ENCODE measurements around the gene ANKRD23. TPM values are rescaled to one million over a fixed set of nuclear protein-coding genes. Genes with fewer than 3 reads are reported as not detected.

ANKRD23 gene
- total and polyA plus RNA-seq, 2 of the 8 experiments (the other 6 are each of a cell fraction or from before 2014, with no cell fraction given) = 3.4 to 3.5 TPM

DNA sequence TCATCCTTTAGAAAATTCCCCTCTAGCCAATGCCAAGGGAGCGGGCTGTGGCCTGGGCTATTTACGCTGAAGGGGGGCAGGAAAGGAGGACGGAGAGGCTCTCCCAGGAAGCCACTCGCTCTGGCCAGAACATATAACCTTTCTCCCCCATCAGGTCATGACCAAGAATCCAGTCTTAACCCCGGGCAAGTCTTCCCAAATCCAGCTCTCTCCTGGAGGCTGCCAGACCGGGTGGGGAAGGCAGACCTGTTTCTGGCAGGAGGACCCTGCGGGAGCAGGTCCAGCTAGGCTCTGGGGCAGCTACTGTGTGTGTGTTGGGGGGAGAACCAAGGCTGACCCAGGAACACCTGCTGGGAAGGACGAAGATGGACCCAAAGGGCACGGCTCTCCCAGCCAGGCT, 39.5 kb upstream of the ANKRD23 start (continued):
- TF ChIP-seq, protein P1, sequence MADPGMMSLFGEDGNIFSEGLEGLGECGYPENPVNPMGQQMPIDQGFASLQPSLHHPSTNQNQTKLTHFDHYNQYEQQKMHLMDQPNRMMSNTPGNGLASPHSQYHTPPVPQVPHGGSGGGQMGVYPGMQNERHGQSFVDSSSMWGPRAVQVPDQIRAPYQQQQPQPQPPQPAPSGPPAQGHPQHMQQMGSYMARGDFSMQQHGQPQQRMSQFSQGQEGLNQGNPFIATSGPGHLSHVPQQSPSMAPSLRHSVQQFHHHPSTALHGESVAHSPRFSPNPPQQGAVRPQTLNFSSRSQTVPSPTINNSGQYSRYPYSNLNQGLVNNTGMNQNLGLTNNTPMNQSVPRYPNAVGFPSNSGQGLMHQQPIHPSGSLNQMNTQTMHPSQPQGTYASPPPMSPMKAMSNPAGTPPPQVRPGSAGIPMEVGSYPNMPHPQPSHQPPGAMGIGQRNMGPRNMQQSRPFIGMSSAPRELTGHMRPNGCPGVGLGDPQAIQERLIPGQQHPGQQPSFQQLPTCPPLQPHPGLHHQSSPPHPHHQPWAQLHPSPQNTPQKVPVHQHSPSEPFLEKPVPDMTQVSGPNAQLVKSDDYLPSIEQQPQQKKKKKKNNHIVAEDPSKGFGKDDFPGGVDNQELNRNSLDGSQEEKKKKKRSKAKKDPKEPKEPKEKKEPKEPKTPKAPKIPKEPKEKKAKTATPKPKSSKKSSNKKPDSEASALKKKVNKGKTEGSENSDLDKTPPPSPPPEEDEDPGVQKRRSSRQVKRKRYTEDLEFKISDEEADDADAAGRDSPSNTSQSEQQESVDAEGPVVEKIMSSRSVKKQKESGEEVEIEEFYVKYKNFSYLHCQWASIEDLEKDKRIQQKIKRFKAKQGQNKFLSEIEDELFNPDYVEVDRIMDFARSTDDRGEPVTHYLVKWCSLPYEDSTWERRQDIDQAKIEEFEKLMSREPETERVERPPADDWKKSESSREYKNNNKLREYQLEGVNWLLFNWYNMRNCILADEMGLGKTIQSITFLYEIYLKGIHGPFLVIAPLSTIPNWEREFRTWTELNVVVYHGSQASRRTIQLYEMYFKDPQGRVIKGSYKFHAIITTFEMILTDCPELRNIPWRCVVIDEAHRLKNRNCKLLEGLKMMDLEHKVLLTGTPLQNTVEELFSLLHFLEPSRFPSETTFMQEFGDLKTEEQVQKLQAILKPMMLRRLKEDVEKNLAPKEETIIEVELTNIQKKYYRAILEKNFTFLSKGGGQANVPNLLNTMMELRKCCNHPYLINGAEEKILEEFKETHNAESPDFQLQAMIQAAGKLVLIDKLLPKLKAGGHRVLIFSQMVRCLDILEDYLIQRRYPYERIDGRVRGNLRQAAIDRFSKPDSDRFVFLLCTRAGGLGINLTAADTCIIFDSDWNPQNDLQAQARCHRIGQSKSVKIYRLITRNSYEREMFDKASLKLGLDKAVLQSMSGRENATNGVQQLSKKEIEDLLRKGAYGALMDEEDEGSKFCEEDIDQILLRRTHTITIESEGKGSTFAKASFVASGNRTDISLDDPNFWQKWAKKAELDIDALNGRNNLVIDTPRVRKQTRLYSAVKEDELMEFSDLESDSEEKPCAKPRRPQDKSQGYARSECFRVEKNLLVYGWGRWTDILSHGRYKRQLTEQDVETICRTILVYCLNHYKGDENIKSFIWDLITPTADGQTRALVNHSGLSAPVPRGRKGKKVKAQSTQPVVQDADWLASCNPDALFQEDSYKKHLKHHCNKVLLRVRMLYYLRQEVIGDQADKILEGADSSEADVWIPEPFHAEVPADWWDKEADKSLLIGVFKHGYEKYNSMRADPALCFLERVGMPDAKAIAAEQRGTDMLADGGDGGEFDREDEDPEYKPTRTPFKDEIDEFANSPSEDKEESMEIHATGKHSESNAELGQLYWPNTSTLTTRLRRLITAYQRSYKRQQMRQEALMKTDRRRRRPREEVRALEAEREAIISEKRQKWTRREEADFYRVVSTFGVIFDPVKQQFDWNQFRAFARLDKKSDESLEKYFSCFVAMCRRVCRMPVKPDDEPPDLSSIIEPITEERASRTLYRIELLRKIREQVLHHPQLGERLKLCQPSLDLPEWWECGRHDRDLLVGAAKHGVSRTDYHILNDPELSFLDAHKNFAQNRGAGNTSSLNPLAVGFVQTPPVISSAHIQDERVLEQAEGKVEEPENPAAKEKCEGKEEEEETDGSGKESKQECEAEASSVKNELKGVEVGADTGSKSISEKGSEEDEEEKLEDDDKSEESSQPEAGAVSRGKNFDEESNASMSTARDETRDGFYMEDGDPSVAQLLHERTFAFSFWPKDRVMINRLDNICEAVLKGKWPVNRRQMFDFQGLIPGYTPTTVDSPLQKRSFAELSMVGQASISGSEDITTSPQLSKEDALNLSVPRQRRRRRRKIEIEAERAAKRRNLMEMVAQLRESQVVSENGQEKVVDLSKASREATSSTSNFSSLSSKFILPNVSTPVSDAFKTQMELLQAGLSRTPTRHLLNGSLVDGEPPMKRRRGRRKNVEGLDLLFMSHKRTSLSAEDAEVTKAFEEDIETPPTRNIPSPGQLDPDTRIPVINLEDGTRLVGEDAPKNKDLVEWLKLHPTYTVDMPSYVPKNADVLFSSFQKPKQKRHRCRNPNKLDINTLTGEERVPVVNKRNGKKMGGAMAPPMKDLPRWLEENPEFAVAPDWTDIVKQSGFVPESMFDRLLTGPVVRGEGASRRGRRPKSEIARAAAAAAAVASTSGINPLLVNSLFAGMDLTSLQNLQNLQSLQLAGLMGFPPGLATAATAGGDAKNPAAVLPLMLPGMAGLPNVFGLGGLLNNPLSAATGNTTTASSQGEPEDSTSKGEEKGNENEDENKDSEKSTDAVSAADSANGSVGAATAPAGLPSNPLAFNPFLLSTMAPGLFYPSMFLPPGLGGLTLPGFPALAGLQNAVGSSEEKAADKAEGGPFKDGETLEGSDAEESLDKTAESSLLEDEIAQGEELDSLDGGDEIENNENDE (IDR thresholded peaks at IDR 0.05; ENCODE audit: insufficient replicate concordance, low read length) = no peak
- TF ChIP-seq, protein P2, sequence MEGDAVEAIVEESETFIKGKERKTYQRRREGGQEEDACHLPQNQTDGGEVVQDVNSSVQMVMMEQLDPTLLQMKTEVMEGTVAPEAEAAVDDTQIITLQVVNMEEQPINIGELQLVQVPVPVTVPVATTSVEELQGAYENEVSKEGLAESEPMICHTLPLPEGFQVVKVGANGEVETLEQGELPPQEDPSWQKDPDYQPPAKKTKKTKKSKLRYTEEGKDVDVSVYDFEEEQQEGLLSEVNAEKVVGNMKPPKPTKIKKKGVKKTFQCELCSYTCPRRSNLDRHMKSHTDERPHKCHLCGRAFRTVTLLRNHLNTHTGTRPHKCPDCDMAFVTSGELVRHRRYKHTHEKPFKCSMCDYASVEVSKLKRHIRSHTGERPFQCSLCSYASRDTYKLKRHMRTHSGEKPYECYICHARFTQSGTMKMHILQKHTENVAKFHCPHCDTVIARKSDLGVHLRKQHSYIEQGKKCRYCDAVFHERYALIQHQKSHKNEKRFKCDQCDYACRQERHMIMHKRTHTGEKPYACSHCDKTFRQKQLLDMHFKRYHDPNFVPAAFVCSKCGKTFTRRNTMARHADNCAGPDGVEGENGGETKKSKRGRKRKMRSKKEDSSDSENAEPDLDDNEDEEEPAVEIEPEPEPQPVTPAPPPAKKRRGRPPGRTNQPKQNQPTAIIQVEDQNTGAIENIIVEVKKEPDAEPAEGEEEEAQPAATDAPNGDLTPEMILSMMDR (IDR thresholded peaks at IDR 0.05; ENCODE audit: control extremely low read depth in 1 of 3, insufficient read depth in 1 of 3, low read depth in 1 of 3, low read length in 3 of 3) = no peak
- TF ChIP-seq RXRA (IDR thresholded peaks at IDR 0.05; ENCODE audit: insufficient read depth, low read depth, low read length) = no peak
- no peak for TF ChIP-seq KDM4A (IDR thresholded peaks at IDR 0.05; ENCODE audit: low read depth, low read length, severe bottlenecking)
- TF ChIP-seq NANOG (IDR thresholded peaks at IDR 0.05; ENCODE audit: insufficient read depth, low read depth, low read length, poor library complexity, severe bottlenecking) = no peak
- TF ChIP-seq ASH2L (IDR thresholded peaks at IDR 0.05; ENCODE audit: low read length) = no peak

Measured in H1 (cell line).